ENCODE results near the gene ING3. TPM values are rescaled to one million over a fixed set of nuclear protein-coding genes. Genes with fewer than 3 reads are reported as not detected.
"Not testable (repeated sequence)": the region's sequence is repeated elsewhere in the genome, so short reads cannot be mapped to it uniquely, and the experiment has no call there.

ING3 gene
- total RNA-seq, 2 experiments from 2014 or later = 12.5 to 22.2 TPM

DNA sequence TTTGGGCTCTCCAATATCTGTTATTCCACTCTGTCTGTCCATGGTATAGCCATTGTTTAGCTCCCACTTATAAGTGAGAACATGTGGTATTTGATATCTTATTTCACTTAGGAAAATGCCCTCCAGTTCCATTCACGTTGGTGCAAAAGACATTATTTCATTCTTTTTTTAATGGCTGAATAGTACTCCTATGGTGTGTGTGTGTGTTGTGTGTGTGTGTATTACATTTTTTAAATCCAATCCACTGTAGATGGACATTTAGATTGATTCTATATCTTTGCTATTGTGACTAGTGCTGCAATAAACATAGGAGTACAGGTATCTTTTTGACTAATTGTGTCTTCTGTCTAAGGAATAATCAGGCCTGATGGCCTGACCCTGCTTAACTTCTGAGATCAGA lies 30.5 kb downstream of the ING3 start:
- no peaks in the 10 kb centered on the region for H3K9me3 ChIP-seq (ENCODE audit: low read length)
- no peak overlapping the region for H3K27ac ChIP-seq (ENCODE audit: low read depth, low read length, poor library complexity, severe bottlenecking)
- H3K9me2 ChIP-seq (ENCODE audit: insufficient read depth, low read length) = no peaks in the 10 kb centered on the region; the same call in 1 of the 2 replicates
- no peaks in the 10 kb centered on the region for H3K4me1 ChIP-seq (ENCODE audit: insufficient read depth, low read length, poor library complexity, severe bottlenecking)
- POLR2A ChIA-PET = no interaction called here
- no peak overlapping the region for H3K4me3 ChIP-seq (ENCODE audit: low read depth, low read length, poor library complexity, severe bottlenecking)
- no peak for DNase-seq (ENCODE audit: low spot score)
- peaks cover 16% of the 10 kb centered on the region; the same call in 1 of the 2 replicates for H3K36me3 ChIP-seq (ENCODE audit: insufficient read depth, low read length)
- intact Hi-C loops (cut with micrococcal nuclease; ENCODE audit: unreplicated experiment) = loop anchor here (10.0 kb wide), 1 partner anchor 374 kb away; no protein-coding TSS in a partner anchor
- no peaks in the 10 kb centered on the region for H3K79me2 ChIP-seq (ENCODE audit: insufficient read depth, low read depth, low read length)
- no peak overlapping the region for H2AFZ ChIP-seq (ENCODE audit: low read length)
- no TSS peak for BruUV-seq (replicated peaks)
- CTCF ChIA-PET (ENCODE audit: unreplicated experiment) = no interaction called here
- no peak overlapping the region for H3K4me2 ChIP-seq (ENCODE audit: low read length)
- TF ChIP-seq, protein P1, sequence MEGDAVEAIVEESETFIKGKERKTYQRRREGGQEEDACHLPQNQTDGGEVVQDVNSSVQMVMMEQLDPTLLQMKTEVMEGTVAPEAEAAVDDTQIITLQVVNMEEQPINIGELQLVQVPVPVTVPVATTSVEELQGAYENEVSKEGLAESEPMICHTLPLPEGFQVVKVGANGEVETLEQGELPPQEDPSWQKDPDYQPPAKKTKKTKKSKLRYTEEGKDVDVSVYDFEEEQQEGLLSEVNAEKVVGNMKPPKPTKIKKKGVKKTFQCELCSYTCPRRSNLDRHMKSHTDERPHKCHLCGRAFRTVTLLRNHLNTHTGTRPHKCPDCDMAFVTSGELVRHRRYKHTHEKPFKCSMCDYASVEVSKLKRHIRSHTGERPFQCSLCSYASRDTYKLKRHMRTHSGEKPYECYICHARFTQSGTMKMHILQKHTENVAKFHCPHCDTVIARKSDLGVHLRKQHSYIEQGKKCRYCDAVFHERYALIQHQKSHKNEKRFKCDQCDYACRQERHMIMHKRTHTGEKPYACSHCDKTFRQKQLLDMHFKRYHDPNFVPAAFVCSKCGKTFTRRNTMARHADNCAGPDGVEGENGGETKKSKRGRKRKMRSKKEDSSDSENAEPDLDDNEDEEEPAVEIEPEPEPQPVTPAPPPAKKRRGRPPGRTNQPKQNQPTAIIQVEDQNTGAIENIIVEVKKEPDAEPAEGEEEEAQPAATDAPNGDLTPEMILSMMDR (conservative IDR thresholded peaks at IDR 0.05; ENCODE audit: low read length) = no peak
- no peak for TF ChIP-seq EZH2phosphoT487 (IDR thresholded peaks at IDR 0.05; ENCODE audit: borderline replicate concordance, low read depth, low read length)
- no peaks in the 10 kb centered on the region for H4K20me1 ChIP-seq (ENCODE audit: insufficient read depth, low read length)

DNA sequence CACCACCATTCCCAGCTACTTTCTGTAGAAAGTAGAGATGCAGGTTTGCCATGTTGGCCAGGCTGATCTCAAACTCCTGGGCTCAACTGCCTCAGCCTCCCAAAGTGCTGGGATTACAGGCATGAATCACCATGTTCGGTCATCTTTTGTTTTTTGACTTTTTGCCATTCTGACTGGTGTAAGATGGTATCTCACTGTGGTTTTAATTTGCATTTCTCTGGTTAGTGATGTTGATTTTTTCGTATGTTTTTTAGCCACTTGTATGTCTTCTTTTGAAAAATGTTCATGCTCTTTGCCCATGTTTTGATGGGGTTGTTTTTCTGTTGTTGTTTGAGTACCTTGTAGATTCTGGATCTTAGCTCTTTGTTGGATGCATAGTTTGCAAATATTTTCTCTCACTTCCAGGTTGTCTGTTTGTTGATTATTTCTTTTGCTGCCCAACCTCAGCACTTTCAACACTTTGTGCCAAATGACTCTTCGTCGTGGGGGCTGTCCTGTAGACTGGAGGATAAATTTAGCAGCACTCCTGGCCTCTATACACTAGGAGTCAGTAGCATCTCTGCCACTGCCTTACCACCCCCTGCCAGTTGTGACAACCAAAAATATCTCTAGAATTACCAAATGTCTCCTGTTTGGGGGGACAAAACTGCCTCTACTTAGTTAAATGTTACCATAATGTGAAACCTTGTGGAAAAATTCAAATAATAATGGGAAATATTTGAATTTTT lies 31.5 kb downstream of the ING3 start:
- ChIA-PET POLR2A (interaction anchor here (0.6 kb wide), 1 partner anchor 127 kb away, joined by 3 read pairs; no protein-coding TSS in a partner anchor), CTCF (ENCODE audit: unreplicated experiment) (no interaction called here)
- Histone ChIP-seq H3K4me2 (ENCODE audit: low read length) (no peak overlapping the region), H4K20me1 (ENCODE audit: insufficient read depth, low read length) (no peaks in the 10 kb centered on the region), H3K9me3 (ENCODE audit: low read length) (no peaks in the 10 kb centered on the region), H3K9me2 (ENCODE audit: insufficient read depth, low read length) (no peaks in the 10 kb centered on the region; the same call in 1 of the 2 replicates), H2AFZ (ENCODE audit: low read length) (no peak overlapping the region), H3K36me3 (ENCODE audit: insufficient read depth, low read length) (peaks cover 7% of the 10 kb centered on the region; the same call in 1 of the 2 replicates), H3K27ac (ENCODE audit: low read depth, low read length, poor library complexity, severe bottlenecking) (no peak overlapping the region), H3K4me1 (ENCODE audit: insufficient read depth, low read length, poor library complexity, severe bottlenecking) (no peaks in the 10 kb centered on the region), H3K4me3 (ENCODE audit: low read depth, low read length, poor library complexity, severe bottlenecking) (no peak overlapping the region), H3K79me2 (ENCODE audit: insufficient read depth, low read depth, low read length) (no peaks in the 10 kb centered on the region)
- BruUV-seq (replicated peaks) = no TSS peak
- TF ChIP-seq, protein P1 (conservative IDR thresholded peaks at IDR 0.05; ENCODE audit: low read length) = no peak
- no peak for TF ChIP-seq EZH2phosphoT487 (IDR thresholded peaks at IDR 0.05; ENCODE audit: borderline replicate concordance, low read depth, low read length)
- no peak for DNase-seq (ENCODE audit: low spot score)
- intact Hi-C loops (cut with micrococcal nuclease; ENCODE audit: unreplicated experiment) = loop anchor here (10.0 kb wide), 1 partner anchor 373 kb away; no protein-coding TSS in a partner anchor

DNA sequence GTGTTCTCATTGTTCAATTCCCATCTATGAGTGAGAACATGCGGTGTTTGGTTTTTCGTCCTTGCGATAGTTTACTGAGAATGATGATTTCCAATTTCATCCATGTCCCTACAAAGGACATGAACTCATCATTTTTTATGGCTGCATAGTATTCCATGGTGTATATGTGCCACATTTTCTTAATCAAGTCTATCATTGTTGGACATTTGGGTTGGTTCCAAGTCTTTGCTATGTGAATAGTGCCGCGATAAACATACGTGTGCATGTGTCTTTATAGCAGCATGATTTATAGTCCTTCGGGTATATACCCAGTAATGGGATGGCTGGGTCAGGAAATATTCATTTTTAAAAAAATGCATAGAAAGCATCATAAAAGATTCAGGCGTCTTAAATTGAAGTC lies 33.0 kb downstream of the ING3 start:
- BruUV-seq (replicated peaks); H3K9me2 ChIP-seq (ENCODE audit: insufficient read depth, low read length); H3K36me3 ChIP-seq (ENCODE audit: insufficient read depth, low read length); H3K79me2 ChIP-seq (ENCODE audit: insufficient read depth, low read depth, low read length); H4K20me1 ChIP-seq (ENCODE audit: insufficient read depth, low read length); H3K9me3 ChIP-seq (ENCODE audit: low read length); DNase-seq (ENCODE audit: low spot score); H3K4me2 ChIP-seq (ENCODE audit: low read length); CTCF ChIA-PET (ENCODE audit: unreplicated experiment); H2AFZ ChIP-seq (ENCODE audit: low read length); H3K27ac ChIP-seq (ENCODE audit: low read depth, low read length, poor library complexity, severe bottlenecking); POLR2A ChIA-PET; H3K4me3 ChIP-seq (ENCODE audit: low read depth, low read length, poor library complexity, severe bottlenecking); H3K4me1 ChIP-seq (ENCODE audit: insufficient read depth, low read length, poor library complexity, severe bottlenecking): not testable (repeated sequence)
- intact Hi-C loops (cut with micrococcal nuclease; ENCODE audit: unreplicated experiment) = loop anchor here (10.0 kb wide), 1 partner anchor 371 kb away; no protein-coding TSS in a partner anchor

Measured in OCI-LY7 (cell line).